ENCODE results near the gene FASTK. TPM values are rescaled to one million over a fixed set of nuclear protein-coding genes. Genes with fewer than 3 reads are reported as not detected.

Gene FASTK
- total and polyA plus RNA-seq, 10 donors, result 72.9 to 183 (median 85.5) TPM

DNA sequence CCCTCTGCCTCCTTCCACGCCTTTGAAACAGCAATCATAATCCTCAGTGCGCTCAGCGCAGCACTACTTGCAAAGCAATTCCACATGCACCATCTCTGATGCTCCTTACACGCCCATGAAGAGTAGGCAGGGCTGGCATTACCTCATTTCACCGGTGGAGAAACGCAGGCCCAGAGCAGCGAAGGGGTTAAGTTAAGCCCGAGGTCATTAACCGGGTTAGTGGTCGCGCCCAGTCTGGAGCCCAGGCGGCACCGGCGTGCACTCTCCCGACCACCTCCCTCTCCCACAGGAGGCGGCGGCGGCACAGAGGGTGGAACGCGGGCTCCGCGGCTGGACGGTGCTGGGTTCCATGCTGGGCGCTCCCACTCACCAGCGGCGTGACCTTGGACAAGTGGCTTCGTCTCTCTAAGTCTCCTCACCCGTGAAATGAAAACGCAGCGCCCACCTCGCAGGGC, 515 bp downstream of the FASTK start:
- peak overlapping the region; percentile 78 to 97 (median 94) for H3K27ac ChIP-seq
- intact Hi-C loops (cut with DNase I; ENCODE audit: low total_unique reads), result no loop called here
- TF ChIP-seq CTCF (IDR thresholded peaks at IDR 0.05 in 8 of 11, conservative IDR thresholded peaks at IDR 0.05 in 3 of 11) (no peak), POLR2A (IDR thresholded peaks at IDR 0.05) (no peak), POLR2AphosphoS5 (IDR thresholded peaks at IDR 0.05) (no peak)
- H3K4me1 ChIP-seq, result peaks cover 43 to 74% (median 58%) of the 10 kb centered on the region in 6 donors
- H3K36me3 ChIP-seq, result peaks cover 0 to 57% (median 21%) of the 10 kb centered on the region in 6 donors
- H3K9me3 ChIP-seq, result no peaks in the 10 kb centered on the region
- no peak for DNase-seq
- peak overlapping the region; percentile 81 to 98 (median 92) for H3K4me3 ChIP-seq
- peaks cover 0 to 1% (median 0%) of the 10 kb centered on the region in 7 donors for H3K27me3 ChIP-seq (replicated peaks in 1 of 7)
- 1 to 7% (median 2%) methylated on average over 4 to 31 of the region's 31 CpGs for WGBS, 5 donors

- WGBS, 5 donors, result 81 to 90% (median 85%) methylated on average over 17 to 27 of the region's 27 CpGs
- no peak for TF ChIP-seq POLR2A (IDR thresholded peaks at IDR 0.05)
- no peak for TF ChIP-seq POLR2AphosphoS5 (IDR thresholded peaks at IDR 0.05)
- no peak for TF ChIP-seq CTCF (IDR thresholded peaks at IDR 0.05 in 8 of 11, conservative IDR thresholded peaks at IDR 0.05 in 3 of 11)
- H3K4me3 ChIP-seq, result peak overlapping the region in 7 of 8 donors; percentile 90 to 98 (median 93)
- DNase-seq, result peak; percentile 83
- H3K27ac ChIP-seq, result peak overlapping the region in 4 of 8 donors; percentile 94 to 97 (median 95)
- no peaks in the 10 kb centered on the region for H3K27me3 ChIP-seq (replicated peaks in 1 of 7)
- peaks cover 41 to 69% (median 56%) of the 10 kb centered on the region in 6 donors for H3K4me1 ChIP-seq
- intact Hi-C loops (cut with DNase I; ENCODE audit: low total_unique reads), result no loop called here
- H3K36me3 ChIP-seq, result peaks cover 0 to 64% (median 29%) of the 10 kb centered on the region in 6 donors
- H3K9me3 ChIP-seq, result no peaks in the 10 kb centered on the region
Measured at GRCh38 chr7:151079199-151079910, 1.3 kb downstream of the FASTK start.

GRCh38 chr7:151078233-151079040, 2.2 kb downstream of the FASTK start:
- peaks cover 0 to 73% (median 38%) of the 10 kb centered on the region in 6 donors for H3K36me3 ChIP-seq
- peak overlapping the region in 1 of 8 donors; percentile 90 for H3K4me3 ChIP-seq
- H3K4me1 ChIP-seq, result peaks cover 41 to 61% (median 49%) of the 10 kb centered on the region in 6 donors
- peak; percentile 80 for DNase-seq
- intact Hi-C loops (cut with DNase I; ENCODE audit: low total_unique reads), result no loop called here
- peak overlapping the region in 3 of 8 donors; percentile 33 to 45 (median 39) for H3K27ac ChIP-seq
- H3K27me3 ChIP-seq (replicated peaks in 1 of 7), result no peaks in the 10 kb centered on the region
- peak in 2 of 3 donors; percentile 42 to 59 for TF ChIP-seq POLR2AphosphoS5 (IDR thresholded peaks at IDR 0.05)
- TF ChIP-seq CTCF (IDR thresholded peaks at IDR 0.05 in 8 of 11, conservative IDR thresholded peaks at IDR 0.05 in 3 of 11), result no peak
- 49 to 69% (median 60%) methylated on average over 22 of the region's 22 CpGs for WGBS, 5 donors
- H3K9me3 ChIP-seq, result no peaks in the 10 kb centered on the region
